SU-DHL-6 (cell line): ENCODE measurements around the gene EPB41L4A.

Source experiments
- CTCF ChIP-seq: fragments of 200-600 bp; sonication (generic); IDR thresholded peaks from one replicate; pipeline ENCODE4 v1.5.1; 2017; ENCODE audit warnings: antibody characterized with exemption, mild to moderate bottlenecking, low read length, moderate library complexity; ENCODE audit not compliant: insufficient read depth, poor library complexity, severe bottlenecking
- EZH2phosphoT487 ChIP-seq: fragments of 200-600 bp; sonication (generic), shearing (Covaris generic); conservative IDR thresholded peaks from 2 replicates; pipeline ENCODE4 v1.6.1; 2018; ENCODE audit warnings: mild to moderate bottlenecking, antibody characterized with exemption, low read length, moderate library complexity, mixed read lengths

- TF ChIP-seq CTCF = no peak
- TF ChIP-seq EZH2phosphoT487 = no peak
These were observed 15.6 kb upstream of the EPB41L4A start for GRCh38 chr5:112434641-112435040.
